ACC112 (cell line): Measurements from ENCODE around the gene SLC9A9.

ENCODE experiments used
- H2AFZ ChIP-seq: fragments of 200-600 bp; sonication (generic); one replicate; pipeline ENCODE4 v1.6.0; 2017; ENCODE audit warnings: antibody characterized with exemption, low read length; ENCODE audit not compliant: unreplicated experiment
- H3K27ac ChIP-seq: fragments of 200-600 bp; sonication (generic); 2 replicates; pipeline ENCODE4 v1.5.1; 2014; ENCODE audit warnings: low read depth, mild to moderate bottlenecking, antibody characterized with exemption, low read length, moderate library complexity
- H3K27me3 ChIP-seq: fragments of 200-600 bp; sonication (generic); 2 replicates; pipeline ENCODE4 v1.6.1; 2014; ENCODE audit warnings: mild to moderate bottlenecking, antibody characterized with exemption, low read length, moderate library complexity, mixed read lengths; ENCODE audit not compliant: insufficient read depth
- H3K36me3 ChIP-seq: fragments of 200-600 bp; sonication (generic); 2 replicates; pipeline ENCODE4 v1.6.1; 2016; ENCODE audit warnings: mild to moderate bottlenecking, antibody characterized with exemption, low read length, moderate library complexity, mixed read lengths; ENCODE audit not compliant: insufficient read depth
- H3K4me1 ChIP-seq: fragments of 200-600 bp; sonication (generic); one replicate; pipeline ENCODE4 v1.6.1; 2016; ENCODE audit warnings: low read length, mixed read lengths; ENCODE audit not compliant: insufficient read depth, unreplicated experiment, control insufficient read depth
- H3K4me3 ChIP-seq: fragments of 200-600 bp; sonication (generic); 2 replicates; pipeline ENCODE4 v1.5.1; 2014; ENCODE audit warnings: mild to moderate bottlenecking, low read depth, low read length
- H3K79me2 ChIP-seq: fragments of 200-600 bp; sonication (generic); one replicate; pipeline ENCODE4 v1.6.0; 2016; ENCODE audit warnings: low read length; ENCODE audit not compliant: control insufficient read depth, unreplicated experiment, insufficient read depth

SLC9A9 gene

DNA sequence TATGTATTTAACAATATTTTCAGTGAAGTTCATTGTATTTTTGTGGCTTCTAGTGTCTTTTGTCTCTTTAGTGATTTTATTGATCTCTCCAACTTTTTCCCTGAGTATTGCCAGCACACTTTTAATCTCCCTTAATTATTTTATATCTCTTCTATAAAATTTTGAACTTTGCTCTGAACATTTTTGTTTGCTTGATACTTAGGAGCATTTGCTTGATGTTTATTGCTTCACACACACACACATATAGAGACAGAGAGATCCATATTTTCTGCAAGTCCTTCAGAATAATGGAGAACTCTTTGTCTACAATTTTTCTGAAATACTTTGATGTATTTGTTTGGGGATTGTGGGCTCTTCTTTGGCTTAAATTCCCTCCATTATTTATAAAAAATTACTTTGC is 213.8 kb downstream of the SLC9A9 start:
- H3K27me3 ChIP-seq: no peaks in the 10 kb centered on the region

DNA sequence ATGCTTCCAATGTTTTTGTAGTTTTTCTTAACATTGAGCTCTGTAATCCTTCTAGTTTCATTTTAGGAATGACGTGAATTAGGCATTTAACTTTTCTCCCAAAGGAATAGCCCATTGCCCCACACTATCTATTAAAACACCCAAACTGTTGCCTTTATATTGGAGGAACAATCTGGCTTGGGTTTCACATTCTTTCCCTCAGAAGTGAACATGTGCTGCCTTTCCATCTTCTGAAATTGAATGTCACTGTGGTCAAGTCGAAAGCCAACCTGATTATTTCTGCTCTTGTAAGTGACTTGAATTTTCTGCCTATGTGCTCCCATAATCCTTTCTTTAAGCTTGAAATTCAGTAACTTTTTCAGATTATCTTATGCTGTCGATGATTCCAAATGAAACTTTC is 214.5 kb downstream of the SLC9A9 start:
- no peaks in the 10 kb centered on the region for H3K79me2 ChIP-seq
- peaks cover 3% of the 10 kb centered on the region for H3K4me1 ChIP-seq
- no peaks in the 10 kb centered on the region for H3K36me3 ChIP-seq
- H3K4me3 ChIP-seq: no peak overlapping the region
- H3K27me3 ChIP-seq: no peaks in the 10 kb centered on the region
- no peak overlapping the region for H2AFZ ChIP-seq
- no peak overlapping the region for H3K27ac ChIP-seq

More for the DNA sequence above, 213.8 kb downstream of the SLC9A9 start:
- Histone ChIP-seq H3K4me3 (no peak overlapping the region), H3K36me3 (no peaks in the 10 kb centered on the region), H3K27ac (no peak overlapping the region), H2AFZ (no peak overlapping the region), H3K79me2 (no peaks in the 10 kb centered on the region), H3K4me1 (no peaks in the 10 kb centered on the region)

DNA sequence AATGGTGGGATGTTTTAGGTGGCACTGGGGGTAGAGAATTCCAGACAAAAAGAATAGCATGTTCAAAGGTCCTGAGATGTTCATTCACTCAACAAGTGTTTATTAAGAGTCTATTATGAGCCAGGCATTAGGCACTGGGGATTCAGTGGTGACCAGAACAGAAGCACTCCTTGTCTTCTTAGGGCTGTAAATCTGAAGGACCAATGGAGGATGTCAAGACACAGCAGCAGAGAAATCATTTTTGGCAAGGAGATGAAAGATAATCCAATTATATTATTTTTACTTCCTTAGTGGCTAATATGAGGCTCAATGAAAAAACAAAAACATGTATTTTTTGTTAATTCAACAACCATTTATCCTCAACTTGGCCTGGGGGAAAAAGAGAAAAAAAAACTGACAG is 218.5 kb downstream of the SLC9A9 start:
- peaks cover 3% of the 10 kb centered on the region for H3K4me1 ChIP-seq
- H3K79me2 ChIP-seq: no peaks in the 10 kb centered on the region
- no peaks in the 10 kb centered on the region for H3K27me3 ChIP-seq
- H3K27ac ChIP-seq: no peak overlapping the region
- H3K36me3 ChIP-seq: no peaks in the 10 kb centered on the region
- no peak overlapping the region for H3K4me3 ChIP-seq
- no peak overlapping the region for H2AFZ ChIP-seq

DNA sequence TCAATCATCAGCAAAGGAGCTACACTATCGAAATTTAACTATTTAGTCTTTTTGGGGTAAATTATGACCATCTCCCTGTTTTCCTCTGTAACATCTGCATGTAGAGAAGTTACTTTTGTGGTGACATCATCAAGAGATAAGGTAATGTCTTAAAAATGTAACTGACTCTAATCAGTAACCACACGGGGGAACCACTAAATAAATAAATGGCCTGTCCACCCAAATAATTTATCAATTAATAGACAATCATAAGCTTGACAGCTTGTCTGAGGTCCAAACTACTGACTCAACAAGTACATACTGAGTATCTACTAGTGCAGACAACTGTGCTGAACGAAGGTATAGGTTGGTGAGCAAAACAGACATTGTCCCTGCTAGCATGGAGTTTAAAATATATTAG is 219.3 kb downstream of the SLC9A9 start:
- Histone ChIP-seq H3K27ac (no peak overlapping the region), H3K27me3 (no peaks in the 10 kb centered on the region), H3K4me1 (peaks cover 3% of the 10 kb centered on the region), H3K79me2 (no peaks in the 10 kb centered on the region), H3K4me3 (no peak overlapping the region), H2AFZ (no peak overlapping the region), H3K36me3 (no peaks in the 10 kb centered on the region)

DNA sequence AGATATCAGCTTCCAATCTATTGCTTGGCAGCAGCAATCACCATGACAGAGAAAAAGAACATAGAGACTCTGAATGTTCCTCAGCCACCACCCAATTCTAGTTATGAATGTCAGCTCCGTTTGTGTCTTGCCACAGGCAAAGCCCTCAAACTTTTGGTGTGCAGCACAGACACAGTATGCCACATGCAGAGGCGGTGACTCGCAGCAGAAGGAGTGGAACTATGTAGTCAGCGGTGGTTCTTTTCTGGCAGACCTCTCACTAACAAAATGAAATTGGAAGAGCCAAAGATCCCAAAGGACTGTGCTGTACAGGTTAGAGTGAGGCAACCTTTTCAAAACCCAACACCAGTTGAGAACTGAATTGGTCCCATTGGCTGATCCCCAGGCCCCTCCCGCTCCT is 220.9 kb downstream of the SLC9A9 start:
- Histone ChIP-seq H3K79me2 (no peaks in the 10 kb centered on the region), H2AFZ (no peak overlapping the region), H3K4me3 (no peak overlapping the region), H3K27me3 (no peaks in the 10 kb centered on the region), H3K4me1 (peaks cover 3% of the 10 kb centered on the region), H3K36me3 (no peaks in the 10 kb centered on the region), H3K27ac (no peak overlapping the region)

DNA sequence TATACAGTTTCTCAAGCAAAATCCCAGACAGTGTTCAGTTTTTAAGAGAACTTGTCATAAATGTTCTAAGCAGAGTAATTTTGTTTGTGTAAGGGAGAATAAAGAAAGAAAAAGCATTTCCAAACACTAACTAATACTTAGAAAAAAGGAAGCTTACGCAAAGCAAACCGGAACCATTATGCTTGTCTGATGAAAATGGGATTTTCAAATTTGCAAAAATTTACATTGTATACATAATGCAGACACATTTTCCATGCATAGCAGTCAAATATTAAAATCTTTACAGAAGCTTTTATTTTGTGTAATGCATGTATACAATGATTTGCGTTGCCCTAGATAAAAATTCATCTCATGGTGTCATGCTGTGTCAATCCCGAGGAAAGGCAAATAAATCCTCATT is 229.0 kb downstream of the SLC9A9 start:
- Histone ChIP-seq H3K36me3 (no peaks in the 10 kb centered on the region), H2AFZ (no peak overlapping the region), H3K79me2 (no peaks in the 10 kb centered on the region), H3K27ac (no peak overlapping the region), H3K4me3 (no peak overlapping the region), H3K4me1 (no peaks in the 10 kb centered on the region), H3K27me3 (no peaks in the 10 kb centered on the region)

DNA sequence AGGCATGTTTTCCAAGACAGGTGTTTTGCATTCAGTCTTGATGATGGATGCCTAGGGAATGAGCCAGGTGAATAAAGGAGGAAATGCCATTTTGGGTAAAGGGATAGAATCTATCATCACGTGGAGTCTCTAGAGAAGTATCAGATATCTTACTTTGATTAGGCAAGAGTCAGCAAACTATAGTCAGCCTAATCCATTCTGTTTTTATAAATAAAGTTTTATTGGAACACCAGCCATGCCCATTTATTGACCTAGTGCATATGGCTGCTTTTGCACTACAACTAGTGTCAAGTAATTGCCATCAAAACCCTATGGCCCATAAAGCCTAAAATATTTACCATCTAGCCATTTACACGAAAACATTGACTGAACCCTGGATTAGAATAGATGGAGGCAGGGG is 231.2 kb downstream of the SLC9A9 start:
- H3K79me2 ChIP-seq: no peaks in the 10 kb centered on the region
- H3K4me3 ChIP-seq: no peak overlapping the region
- no peaks in the 10 kb centered on the region for H3K36me3 ChIP-seq
- no peak overlapping the region for H2AFZ ChIP-seq
- no peaks in the 10 kb centered on the region for H3K27me3 ChIP-seq
- H3K27ac ChIP-seq: no peak overlapping the region
- peaks cover 11% of the 10 kb centered on the region for H3K4me1 ChIP-seq

DNA sequence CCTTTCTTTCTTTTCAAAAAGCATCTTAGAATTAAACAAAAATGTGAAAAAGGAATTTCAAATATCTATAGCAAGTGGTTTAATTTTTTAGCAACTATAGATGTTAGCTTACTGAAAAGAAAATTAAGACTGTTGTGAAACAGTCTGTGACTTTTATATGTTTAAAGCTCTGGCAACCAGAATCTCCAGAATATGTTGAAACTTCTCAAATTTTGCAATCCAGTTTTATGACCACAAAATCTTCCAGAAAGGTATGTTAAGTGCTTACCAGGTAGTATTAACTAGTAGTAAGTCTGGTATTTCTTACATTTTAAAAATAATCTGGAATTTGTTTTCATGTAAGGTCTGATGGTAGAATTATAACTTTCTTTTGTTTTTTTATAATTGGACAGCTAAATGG is 235.0 kb downstream of the SLC9A9 start:
- H3K27me3 ChIP-seq: no peaks in the 10 kb centered on the region
- H3K79me2 ChIP-seq: no peaks in the 10 kb centered on the region
- no peak overlapping the region for H2AFZ ChIP-seq
- peaks cover 28% of the 10 kb centered on the region for H3K4me1 ChIP-seq
- H3K36me3 ChIP-seq: no peaks in the 10 kb centered on the region
- no peak overlapping the region for H3K4me3 ChIP-seq
- peak overlapping the region; percentile 3; the same call in 1 of the 2 replicates for H3K27ac ChIP-seq

DNA sequence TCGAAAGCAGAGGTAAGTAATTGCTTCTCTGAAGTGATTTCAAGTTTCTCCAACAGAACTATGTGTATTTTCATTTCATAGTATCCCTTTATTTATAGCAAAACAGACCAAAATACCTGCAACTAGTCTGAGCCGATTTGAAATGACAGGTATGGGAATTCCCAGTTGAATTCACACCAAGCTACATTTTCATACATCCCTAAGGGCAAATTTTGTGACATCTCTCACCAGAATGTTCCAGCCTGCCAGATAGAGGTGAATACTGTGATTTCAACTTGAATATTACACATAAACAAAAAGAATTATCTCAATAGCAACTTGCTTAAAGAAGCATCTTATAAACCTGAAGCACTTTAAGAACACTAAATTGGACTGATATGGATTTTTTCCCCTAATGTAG is 235.7 kb downstream of the SLC9A9 start:
- no peaks in the 10 kb centered on the region for H3K36me3 ChIP-seq
- peak overlapping the region; percentile 3; the same call in 1 of the 2 replicates for H3K27ac ChIP-seq
- no peaks in the 10 kb centered on the region for H3K27me3 ChIP-seq
- peaks cover 33% of the 10 kb centered on the region for H3K4me1 ChIP-seq
- no peak overlapping the region for H2AFZ ChIP-seq
- H3K4me3 ChIP-seq: no peak overlapping the region
- no peaks in the 10 kb centered on the region for H3K79me2 ChIP-seq

DNA sequence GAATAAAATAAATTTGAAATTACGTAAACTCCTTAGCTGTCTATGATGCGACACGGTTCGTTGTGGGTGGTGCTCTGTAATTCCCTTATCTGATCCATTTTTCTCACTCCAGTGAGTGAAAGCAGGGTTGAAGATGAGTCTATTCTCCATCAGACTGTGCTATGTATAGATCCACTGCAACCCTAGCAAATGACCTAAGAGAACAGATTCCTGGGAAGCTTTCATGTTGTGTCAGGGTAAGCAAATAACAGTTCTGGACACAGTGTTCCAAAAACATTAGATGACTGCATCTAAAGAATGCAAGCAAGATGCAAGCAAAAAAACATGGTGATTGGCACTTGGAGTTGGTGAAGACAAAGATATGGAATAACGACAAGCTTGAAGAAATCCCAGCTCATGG is 239.3 kb downstream of the SLC9A9 start:
- H2AFZ ChIP-seq: no peak overlapping the region
- H3K79me2 ChIP-seq: no peaks in the 10 kb centered on the region
- H3K36me3 ChIP-seq: no peaks in the 10 kb centered on the region
- peaks cover 33% of the 10 kb centered on the region for H3K4me1 ChIP-seq
- H3K27me3 ChIP-seq: no peaks in the 10 kb centered on the region
- 0 out of 2 replicates have a peak overlapping the region, but pooled peaks have one; percentile 6 for H3K4me3 ChIP-seq
- H3K27ac ChIP-seq: peak overlapping the region; percentile 93

DNA sequence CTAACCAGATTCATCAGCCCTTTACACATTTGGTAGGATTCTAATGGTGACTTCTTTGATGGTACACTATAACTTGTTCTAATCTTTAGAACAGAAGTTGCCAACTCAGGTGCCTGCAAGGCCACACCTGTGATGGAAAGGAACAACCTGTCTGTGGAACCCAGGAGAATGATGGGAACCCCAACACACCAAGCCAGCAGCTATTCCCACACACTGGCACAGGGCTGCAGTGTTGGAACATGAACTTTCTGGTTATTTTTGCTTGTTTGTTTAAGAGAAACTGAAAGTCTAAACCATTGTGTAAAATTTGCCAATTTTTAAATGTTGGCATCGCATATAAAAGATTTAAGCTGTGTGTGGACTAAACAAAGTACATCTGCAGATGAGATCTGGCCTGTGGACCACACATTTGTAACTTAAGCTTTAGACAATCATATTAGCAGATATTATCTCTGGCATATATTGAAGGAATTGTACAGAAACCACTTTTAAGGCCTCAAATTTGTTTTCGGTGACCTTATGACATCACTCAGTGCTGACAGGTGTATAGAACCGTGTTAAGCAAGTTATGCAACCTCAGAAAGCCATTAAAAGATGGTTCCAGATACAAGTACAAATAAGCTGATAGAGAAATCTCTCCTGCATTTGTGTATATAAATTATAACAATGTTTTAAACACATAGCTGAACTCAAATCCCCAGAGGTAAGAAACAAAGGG is 242.9 kb downstream of the SLC9A9 start:
- H3K27ac ChIP-seq: no peak overlapping the region

More for the DNA sequence above, 242.9 kb downstream of the SLC9A9 start:
- Histone ChIP-seq H3K27me3 (no peaks in the 10 kb centered on the region), H3K4me1 (peaks cover 22% of the 10 kb centered on the region), H3K4me3 (no peak overlapping the region), H3K36me3 (no peaks in the 10 kb centered on the region), H3K79me2 (no peaks in the 10 kb centered on the region), H2AFZ (peak overlapping the region; percentile 29)
